ENCODE data around the gene DTNBP1.

DTNBP1 gene, protein sequence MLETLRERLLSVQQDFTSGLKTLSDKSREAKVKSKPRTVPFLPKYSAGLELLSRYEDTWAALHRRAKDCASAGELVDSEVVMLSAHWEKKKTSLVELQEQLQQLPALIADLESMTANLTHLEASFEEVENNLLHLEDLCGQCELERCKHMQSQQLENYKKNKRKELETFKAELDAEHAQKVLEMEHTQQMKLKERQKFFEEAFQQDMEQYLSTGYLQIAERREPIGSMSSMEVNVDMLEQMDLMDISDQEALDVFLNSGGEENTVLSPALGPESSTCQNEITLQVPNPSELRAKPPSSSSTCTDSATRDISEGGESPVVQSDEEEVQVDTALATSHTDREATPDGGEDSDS

DNA sequence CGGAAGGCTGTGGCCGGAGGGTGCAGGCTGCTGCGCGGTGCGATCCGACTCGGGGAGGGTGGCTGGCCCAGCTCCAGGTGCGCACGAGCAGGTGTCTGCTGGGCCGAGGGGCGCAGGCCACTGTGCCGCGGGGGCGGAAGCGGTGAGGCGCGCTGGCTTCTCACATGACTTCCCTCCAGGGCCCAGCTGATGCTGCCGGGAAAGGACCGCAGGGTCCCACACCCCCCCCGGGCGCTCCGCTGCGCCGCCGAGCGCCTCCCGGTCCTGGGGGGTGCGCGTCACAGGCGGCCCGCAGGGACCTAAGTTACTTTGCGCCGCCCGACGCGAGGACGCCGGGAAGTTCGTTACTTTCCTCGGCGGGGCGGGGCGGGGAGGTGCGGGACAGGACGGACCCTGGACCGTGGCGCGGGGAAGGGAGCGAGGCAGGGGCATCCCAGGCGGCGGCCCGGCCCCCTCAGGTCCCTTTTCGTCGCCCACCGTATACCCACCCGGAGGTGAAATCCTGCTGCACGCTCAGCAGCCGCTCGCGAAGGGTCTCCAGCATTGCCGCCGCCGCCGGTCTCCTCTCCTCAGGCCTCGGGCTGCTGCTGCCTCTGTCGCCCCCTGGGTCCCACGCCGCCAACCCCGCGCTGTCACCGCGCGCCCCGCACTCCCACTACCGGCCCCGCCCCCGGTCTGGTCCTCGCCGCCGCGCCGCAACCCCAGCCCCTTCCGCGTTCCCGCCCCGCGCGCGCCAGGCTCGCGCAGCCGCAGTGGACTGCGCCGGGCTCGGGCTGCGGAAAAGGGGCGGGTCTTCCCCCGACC is at the start of gene DTNBP1:
DTNBP1 (minus strand) TSS at position 703 of the 804 bp plus-strand sequence; CDS start at position 544, 159 bp downstream.
- DNase-seq: peak; percentile 84

DNA sequence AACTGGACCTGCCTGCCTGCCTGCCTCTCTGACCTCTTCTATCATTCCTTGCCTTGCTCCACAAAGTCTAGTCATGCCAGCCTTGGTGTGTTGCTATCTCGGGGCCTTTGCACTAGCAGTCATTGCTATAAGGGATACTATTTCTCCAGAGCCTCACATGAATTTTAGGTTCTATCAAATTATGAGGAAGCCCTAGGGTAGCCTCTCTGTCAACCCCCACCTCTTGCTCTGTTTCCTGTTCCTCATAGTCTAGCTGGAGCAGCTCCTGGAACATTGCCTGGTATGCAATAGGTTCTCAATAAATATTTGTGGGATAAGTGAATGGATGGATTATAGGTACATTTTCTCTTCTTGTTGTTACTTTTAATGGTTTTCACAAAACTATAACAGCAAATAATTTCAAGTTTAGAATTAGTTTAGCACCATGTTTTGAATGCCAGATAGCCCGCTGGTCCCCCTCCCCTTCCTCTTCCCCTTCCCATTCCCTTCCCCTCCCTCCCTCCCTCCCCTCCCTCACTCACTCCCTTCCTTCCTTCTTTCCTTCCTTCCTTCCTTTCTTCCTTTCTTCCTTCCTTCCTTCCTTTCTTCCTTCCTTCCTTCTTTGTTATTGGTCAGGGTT is 46.9 kb upstream of the DTNBP1 start:
- DNase-seq: no peak

DNA sequence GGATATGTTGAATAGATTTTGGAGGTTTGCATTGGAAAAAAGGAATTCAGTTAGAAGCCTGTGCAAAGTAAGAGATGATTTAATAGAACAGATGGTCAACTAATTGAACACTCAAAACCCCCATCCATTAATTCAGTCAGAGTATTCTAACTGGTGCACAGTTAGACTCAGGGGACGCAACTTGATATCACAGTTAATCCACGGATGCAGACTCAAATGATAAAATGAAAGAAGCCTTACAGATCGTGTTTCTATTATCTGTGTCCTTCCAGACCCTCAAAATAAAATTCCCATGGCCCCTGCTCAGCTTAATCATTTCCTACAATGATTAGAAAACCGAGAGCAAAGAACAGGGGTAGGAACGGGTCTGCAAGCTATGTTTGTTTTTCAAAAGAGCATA is 45.4 kb upstream of the DTNBP1 start:
- no peak for DNase-seq

DNA sequence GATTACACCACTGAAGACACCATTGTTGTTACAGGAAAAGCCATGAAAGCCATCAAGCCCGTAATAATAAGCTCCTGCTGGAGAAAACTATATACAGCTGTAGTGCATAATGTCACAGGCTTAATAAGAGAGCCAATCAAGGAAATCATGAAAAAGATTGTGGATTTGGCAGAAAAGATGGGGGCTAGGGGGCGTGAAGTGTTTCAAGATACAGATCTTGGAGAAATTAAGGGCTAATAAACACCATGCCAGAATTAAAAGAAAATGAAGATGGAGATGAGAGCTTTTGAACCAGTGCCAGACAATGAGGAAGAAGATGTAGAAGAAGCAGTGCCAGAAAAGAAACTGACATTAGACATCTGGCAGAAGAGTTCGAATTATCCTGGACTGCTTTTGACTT is 43.2 kb upstream of the DTNBP1 start:
- no peak for DNase-seq

DNA sequence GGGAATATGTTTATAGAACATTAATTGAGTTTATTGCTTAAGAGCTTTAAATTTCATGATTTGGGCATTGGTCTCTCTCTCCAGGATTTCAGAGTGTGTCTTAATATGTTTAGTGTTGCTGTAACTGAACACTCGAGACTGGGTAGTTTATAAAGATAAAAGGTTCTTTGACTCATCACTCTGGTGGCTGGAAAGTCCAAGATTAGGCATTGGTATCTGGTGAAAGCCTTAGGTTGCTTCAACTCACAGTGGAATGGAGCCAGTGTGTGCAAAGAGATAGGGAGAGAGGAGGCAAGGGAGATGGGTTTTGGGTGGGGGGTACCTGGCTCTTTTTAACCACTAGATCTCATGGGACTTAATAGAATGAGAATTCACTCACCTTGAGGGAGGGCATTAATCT is 35.6 kb upstream of the DTNBP1 start:
- no peak for DNase-seq

DNA sequence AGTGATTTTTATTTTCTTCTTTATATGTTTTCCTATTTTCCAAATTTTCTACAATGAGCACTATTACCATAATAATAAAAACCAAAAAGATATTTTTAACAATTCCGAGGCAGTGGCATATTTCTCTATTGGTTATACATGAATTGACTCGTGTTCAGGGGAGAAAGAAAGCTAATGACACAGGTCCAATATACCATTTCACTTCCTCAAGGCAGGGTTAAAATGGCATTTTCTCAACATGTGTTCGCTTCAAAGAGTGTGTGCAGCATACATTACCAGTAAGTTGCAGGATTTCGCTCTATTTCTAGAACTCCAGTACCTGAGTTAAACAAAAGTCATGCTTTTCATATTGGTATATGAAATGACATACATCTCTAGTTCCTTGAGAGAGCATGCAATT is 35.1 kb upstream of the DTNBP1 start:
- DNase-seq: no peak

DNA sequence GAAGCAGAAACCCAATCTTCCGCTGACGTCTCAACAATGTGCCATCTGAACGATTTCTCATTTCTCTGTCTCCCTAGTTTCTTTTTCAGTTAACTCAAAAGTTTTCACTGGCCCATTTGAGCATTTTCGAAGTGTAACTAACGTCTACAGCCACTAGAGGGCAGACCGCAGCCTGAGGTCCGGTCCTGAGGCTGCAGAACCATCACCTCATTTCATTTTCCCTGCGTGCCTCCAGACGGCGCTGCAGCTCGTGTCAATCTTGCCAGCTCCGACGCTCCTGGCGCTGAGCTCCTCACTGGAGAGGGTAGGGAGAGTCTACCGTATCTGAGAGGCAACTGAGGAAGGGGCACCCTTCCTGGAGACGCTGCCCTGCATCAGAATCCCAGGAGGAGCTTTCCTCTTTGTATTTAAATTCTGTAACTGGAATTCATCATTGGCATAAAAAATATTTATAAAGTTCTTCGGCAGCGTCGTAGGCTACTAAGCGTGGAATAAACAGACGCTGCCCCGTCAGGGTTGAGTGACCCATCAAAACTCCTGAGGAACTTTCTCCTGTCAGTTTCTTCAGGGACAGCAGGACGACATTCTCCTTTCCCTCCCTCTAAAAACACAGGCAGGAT is 28.5 kb upstream of the DTNBP1 start:
- peak; percentile 84 for DNase-seq

DNA sequence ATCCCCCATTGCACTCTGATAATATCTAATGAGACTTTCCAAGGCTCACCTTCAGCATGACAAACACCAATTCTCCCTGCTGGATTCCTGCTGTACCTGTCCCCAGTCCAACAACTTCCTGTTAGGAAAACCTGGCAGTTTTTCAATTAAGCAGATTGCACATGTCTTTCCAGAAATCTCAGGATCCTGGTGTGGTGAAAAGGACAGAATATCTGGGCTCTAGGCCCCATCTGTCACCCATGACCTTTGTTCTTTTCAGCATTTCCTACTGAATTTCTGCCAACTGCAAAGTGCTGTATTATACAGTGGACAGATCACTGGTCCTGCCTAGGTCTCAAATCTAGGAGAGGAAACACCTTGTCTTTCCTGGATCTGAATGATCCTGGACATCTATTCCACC is 27.7 kb upstream of the DTNBP1 start:
- no peak for DNase-seq

DNA sequence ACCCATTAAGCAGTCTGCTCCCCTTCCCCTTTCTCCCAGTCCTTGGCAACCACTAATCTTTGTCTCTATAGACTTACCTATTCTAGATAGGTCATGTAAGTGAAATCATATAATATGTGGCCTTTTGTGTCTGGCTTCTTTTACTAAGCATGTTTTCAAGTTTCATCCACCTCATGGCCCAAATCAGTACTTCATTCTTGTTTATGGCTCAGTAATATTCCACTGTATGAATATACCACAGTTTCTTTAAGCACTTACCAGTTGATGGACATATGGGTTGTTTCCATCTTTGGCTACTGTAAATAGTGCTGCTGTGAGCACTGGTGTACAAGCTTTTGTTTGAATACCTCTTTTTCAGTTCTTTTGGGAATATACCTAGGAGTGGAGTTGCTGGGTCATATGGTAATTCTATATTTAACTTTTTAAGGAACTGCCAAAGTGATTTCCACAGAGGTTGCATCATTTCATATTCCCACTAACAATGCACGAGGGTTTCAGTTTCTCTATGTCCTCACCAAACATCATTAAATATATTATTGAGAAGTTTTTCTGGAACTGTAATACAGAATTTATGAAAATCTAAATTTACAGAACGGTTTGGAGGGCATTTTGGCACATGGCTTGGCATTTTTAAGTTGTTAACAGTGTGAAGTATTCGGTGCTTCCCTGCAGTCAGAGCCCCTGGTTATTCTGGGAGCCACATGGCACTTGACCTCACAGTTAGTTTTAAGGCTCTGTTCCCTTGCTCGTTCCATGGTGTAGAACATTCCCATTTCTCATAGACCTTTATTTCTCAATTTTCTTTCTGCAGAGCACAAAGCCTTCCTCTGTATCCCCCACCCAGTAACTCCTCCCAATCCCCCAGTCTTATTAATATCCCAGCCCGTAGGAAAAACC is 27.0 kb upstream of the DTNBP1 start:
- no peak for DNase-seq

DNA sequence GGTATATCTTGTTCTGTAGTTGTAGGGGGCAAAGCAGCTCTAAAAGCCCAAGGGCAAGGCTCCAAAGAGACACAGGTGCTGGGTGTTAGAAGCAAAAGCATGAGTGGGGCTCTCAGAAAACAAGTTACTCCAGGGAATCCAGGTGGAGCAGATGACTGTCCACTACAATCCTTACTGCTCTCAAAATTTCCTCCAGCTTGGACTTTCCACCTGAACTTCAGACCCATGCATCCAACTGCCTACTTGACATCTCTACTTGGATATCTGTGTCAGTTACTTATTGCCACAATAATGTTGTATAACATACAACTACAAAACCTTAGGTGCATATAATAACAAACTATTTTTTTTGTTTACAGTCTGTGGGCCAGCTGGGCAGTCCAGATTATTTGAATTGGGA is 22.8 kb upstream of the DTNBP1 start:
- no peak for DNase-seq

DNA sequence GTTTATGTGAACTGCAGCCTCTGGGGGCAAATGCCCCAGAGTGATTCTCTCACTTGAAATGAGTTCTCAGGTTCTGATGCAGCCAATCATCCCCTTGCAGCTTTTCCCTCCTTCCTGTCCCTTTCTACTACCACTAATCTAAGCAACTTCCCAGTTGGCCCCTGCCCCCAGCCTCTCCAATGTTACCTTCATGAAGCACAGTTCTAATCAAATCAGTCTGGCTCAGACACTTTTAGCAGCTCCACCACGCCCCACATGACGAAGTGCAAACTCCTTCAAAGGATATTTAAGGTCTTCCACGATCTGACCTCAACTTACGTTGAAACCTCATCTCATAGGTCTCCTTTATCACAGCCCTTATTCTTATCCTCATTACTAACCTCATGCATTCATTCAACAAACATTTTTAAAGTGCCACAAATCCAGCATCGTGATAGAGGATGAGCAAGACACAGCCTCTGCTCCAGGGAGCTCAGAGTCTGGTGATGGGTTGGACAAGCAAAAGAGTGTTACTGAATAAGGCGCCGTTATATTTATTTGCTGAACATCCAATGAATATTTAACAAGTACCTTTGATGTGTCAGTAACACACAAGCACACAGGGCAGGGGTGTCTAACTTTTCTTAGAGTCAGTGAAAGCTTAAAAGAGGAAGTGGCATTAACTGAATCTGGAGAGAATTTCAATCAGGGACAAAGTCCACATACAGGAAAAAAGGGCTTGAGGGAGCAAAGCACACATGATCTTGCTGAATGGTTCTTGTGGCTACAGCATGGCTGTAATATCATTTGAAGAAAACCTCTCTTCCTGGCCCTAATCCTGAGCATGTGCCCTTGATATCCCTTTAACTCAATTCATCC is 20.4 kb upstream of the DTNBP1 start:
- DNase-seq: no peak

DNA sequence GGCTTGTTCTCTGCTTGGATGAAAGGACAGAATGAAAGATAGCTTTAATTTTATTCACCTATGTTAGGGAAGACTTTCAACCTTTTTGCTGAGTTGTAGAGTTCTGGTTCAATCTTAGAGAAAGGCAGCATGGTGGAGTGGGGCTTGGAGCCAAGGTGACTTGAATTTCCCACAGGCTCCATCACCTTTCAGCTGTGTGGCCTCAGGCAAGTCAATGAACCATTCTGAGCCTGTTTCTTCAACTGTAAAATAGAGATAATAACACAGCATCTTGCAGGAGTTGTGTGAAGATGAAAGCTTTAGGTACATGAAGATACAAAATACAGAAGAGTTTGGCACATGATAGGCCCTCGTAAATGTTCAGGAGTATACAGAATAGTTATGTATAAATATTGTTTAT is 19.1 kb upstream of the DTNBP1 start:
- no peak for DNase-seq

DNA sequence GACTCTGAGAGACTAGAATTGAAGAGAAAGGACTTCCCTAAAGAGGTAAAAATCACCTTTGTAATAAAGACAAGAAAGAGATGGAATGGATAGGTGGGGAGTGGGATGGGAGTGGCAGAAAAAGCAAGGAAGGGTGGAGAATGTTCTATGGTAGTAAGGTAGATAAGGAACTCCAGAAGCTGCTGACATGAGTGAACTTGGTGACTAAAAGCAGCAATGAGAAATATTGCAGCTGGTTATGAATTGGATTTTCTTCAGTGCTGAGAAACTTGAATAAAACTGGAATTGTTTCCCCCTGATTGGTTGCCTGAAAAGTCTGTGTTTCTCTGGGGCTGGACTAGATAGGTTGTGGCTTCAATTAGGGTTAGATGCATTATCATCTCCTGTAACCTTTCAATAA is 15.7 kb upstream of the DTNBP1 start:
- no peak for DNase-seq

DNA sequence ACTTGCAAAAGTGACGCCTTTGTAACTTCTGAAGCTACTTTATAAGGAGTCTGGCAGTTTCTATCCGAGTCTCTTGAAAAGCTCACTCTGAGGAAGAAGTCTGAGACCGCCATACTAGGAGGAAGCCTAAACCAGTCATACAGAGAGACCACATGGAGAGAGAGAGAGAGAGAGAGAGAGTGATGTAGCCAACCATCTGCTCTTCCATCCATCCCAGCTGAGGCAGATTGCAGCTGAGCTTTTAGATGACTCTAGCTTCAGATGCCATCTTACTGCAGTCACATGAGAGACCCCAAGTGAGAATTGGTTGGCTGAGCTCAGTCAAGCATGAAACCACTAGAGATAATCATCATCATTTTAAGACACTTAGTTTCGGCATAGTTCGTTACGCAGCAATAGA is 15.0 kb upstream of the DTNBP1 start:
- DNase-seq: no peak

DNA sequence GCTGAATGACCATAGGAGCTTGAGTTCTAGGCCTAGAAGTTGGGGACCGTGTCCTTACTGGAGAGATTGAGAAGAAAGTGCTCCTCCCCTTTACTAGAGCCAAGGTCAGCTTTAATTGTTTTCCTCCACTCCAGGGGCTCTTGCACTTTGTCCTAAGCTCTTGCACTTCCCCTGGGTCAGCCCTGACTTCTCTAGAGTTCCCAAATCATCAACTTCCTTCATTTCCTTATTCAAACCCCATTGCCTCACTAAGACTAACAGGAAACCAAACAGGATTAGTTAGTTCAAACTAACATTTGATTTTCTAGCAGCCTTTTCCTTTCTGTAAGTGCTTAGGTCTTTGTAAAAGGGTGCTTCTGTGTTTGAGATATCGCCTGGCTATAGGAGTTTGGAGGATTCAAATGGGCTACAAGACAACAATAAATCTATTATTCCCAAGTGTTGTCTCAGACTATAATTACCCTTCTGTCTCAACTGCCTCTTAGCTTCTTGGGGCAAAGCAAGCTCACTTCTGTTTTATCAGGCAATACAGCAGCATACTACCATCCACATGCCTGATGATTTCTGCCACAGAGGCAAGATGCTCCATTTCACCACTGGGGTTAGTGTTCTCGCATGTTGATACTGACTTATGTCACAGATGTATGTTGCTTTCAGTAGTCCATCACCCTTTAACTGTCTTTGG is 12.8 kb upstream of the DTNBP1 start:
- DNase-seq: no peak

DNA sequence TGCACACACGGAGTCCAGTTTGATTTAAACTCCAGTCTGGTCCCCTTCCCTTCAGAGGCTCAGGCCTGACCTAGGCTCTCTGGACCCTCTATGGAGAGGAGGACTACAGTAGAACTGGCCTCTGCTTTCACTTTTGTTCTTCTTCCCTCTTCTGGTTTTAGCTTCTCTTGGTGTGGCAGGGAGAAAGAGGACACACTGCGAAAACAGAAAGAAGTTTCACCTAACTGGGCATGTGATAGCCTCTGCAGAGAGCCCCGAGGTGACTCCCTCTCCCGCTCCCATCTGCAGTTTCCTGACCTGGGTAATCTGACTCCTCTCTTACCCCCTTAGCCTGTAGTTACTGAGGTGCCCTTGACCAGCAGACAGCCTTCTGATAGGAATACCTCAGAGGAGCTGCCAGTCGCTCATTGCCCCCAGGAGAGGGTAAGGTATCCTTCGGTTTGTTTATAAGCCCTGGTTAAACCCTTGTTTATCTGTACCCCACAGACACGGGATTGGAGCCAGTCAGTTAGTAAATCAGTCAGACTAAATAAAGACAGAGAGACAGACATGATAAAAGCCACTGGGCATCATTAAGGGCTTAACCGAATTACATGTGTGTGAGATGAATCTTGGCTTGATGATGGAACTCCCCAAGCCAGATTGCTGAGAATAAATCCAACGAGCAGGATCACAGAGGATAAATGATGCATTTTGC is 12.0 kb upstream of the DTNBP1 start:
- DNase-seq: no peak

DNA sequence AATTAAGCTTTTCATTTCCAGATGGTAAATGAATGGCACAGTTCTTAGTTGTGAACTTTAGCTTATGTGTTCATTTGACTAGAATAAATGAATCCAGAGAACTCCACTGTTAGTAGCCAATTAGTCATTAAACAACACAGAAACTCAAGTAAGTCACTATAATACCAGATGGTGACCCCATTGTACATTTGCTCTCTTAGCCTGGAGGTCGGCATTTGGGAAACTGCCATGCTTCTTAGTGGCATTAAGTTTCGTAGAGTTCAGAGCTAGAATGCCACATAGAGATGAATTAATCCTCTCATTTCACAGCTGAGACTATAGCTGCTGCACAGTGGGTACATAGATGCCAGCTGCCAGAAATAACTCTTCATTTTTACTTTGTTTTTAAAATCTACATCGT is 10.8 kb upstream of the DTNBP1 start:
- DNase-seq: no peak

DNA sequence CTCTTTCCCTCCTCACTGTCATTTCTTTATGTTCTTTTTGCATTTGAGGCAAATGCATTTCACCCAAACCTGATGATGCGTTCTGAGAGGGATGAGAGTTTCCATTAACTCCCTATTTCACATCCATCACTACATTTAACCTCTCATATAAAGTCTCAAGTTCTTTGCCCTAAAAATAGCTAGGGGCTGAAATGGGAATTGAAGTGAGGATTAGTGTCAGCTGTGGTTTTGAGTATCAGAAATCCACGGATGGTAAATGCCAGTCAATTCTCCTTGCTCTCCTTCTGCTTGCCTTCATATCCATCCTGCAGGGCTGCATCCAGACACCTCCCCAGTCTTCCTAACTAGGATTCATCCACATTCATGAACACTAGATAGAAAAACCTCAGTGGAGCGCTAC is 10.0 kb upstream of the DTNBP1 start:
- DNase-seq: no peak

DNA sequence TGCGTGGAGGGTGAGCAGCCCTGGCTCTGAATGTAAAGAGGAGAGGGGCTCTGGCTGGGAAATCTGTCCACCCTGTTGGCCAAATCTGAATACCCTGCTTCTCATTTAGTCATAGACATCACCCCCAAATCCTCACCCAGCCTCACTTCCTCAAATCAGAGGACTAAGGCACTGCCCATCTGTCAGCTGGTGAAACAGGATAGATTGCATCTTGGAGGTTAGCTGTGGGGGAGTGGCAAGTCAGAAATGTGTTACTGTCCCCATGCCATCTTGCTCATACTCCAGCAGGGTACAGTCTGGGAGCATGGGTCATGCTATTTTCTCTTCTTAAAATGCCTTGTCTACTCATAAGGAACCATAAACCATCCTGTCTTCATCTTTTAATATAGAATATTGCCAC is 9.5 kb upstream of the DTNBP1 start:
- no peak for DNase-seq

DNA sequence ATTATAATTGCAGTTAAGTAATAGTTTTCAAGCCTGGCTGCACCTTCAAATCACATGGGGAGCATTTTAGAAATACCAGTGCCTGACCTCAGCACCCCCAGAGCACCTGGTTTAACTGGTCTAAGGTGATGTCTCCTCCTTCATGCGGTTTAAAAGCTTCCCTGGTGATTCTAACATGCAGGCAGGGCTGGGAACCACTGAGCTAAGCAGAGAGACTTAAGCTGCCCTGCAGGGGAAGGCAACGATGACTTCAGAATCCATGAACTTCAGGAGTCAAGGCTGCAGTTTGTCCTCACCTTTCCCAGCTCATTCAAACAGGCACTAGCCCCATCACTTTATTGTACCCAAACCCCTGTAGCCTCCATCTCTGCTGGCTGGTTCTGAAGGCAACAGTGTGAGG is 6.1 kb upstream of the DTNBP1 start:
- DNase-seq: no peak

Data from stimulated activated CD4-positive, alpha-beta T cell treated with anti-CD3 and anti-CD28 coated beads, Interleukin-4, amount 100 ng/mL, for 24 hours (primary cell).